ENCODE data around the gene ROGDI.

The ROGDI gene

GRCh38 chr16:4811773-4812172 is 9.3 kb upstream of the ROGDI start:
- Histone ChIP-seq H3K4me2 (ENCODE audit: low read length) (no peak overlapping the region), H3K9ac (ENCODE audit: low read length) (no peak overlapping the region), H3K4me1 (ENCODE audit: insufficient read depth, low read length, severe bottlenecking) (no peaks in the 10 kb centered on the region), H3K27ac (ENCODE audit: low read depth, low read length, poor library complexity, severe bottlenecking) (no peak overlapping the region), H4K20me1 (ENCODE audit: insufficient read depth, low read length) (no peaks in the 10 kb centered on the region), H3K9me2 (ENCODE audit: low read depth, low read length) (no peaks in the 10 kb centered on the region), H3K79me2 (ENCODE audit: insufficient read depth, low read length) (no peaks in the 10 kb centered on the region), H2AFZ (ENCODE audit: low read length) (no peak overlapping the region), H3K4me3 (ENCODE audit: low read depth, low read length, poor library complexity, severe bottlenecking) (no peak overlapping the region), H3F3A (ENCODE audit: insufficient read depth, low read length) (no peaks in the 10 kb centered on the region), H3K36me3 (ENCODE audit: insufficient read depth, low read length) (peaks cover 72% of the 10 kb centered on the region), H3K27me3 (ENCODE audit: insufficient read depth, low read length) (no peaks in the 10 kb centered on the region), H3K9me3 (ENCODE audit: low read length) (no peaks in the 10 kb centered on the region)
- TF ChIP-seq CTCF (IDR thresholded peaks at IDR 0.05; ENCODE audit: low read length) = no peak
- TF ChIP-seq EZH2 (IDR thresholded peaks at IDR 0.05; ENCODE audit: borderline replicate concordance, low read length) = no peak

- TF ChIP-seq CTCF (IDR thresholded peaks at IDR 0.05; ENCODE audit: low read length) (no peak), EZH2 (IDR thresholded peaks at IDR 0.05; ENCODE audit: borderline replicate concordance, low read length) (no peak)
- peaks cover 69% of the 10 kb centered on the region for H3K36me3 ChIP-seq (ENCODE audit: insufficient read depth, low read length)
Measured at GRCh38 chr16:4811242-4811641, 8.8 kb upstream of the ROGDI start.

GRCh38 chr16:4806280-4806679 is 3.8 kb upstream of the ROGDI start:
- H2AFZ ChIP-seq (ENCODE audit: low read length) = no peak overlapping the region
- TF ChIP-seq CTCF (IDR thresholded peaks at IDR 0.05; ENCODE audit: low read length) = no peak
- no peak for TF ChIP-seq EZH2 (IDR thresholded peaks at IDR 0.05; ENCODE audit: borderline replicate concordance, low read length)
- no peak overlapping the region for H3K4me2 ChIP-seq (ENCODE audit: low read length)
- H3K4me1 ChIP-seq (ENCODE audit: insufficient read depth, low read length, severe bottlenecking) = peaks cover 14% of the 10 kb centered on the region
- H3K9ac ChIP-seq (ENCODE audit: low read length) = no peak overlapping the region
- H4K20me1 ChIP-seq (ENCODE audit: insufficient read depth, low read length) = no peaks in the 10 kb centered on the region
- no peaks in the 10 kb centered on the region for H3K79me2 ChIP-seq (ENCODE audit: insufficient read depth, low read length)
- no peak overlapping the region for H3K27ac ChIP-seq (ENCODE audit: low read depth, low read length, poor library complexity, severe bottlenecking)
- no peaks in the 10 kb centered on the region for H3K9me2 ChIP-seq (ENCODE audit: low read depth, low read length)
- H3K4me3 ChIP-seq (ENCODE audit: low read depth, low read length, poor library complexity, severe bottlenecking) = no peak overlapping the region
- peaks cover 39% of the 10 kb centered on the region for H3K36me3 ChIP-seq (ENCODE audit: insufficient read depth, low read length)
- no peaks in the 10 kb centered on the region for H3K9me3 ChIP-seq (ENCODE audit: low read length)
- H3F3A ChIP-seq (ENCODE audit: insufficient read depth, low read length) = no peaks in the 10 kb centered on the region
- H3K27me3 ChIP-seq (ENCODE audit: insufficient read depth, low read length) = no peaks in the 10 kb centered on the region

More at GRCh38 chr16:4811242-4811641, 8.8 kb upstream of the ROGDI start:
- no peaks in the 10 kb centered on the region for H3K4me1 ChIP-seq (ENCODE audit: insufficient read depth, low read length, severe bottlenecking)
- H4K20me1 ChIP-seq (ENCODE audit: insufficient read depth, low read length) = no peaks in the 10 kb centered on the region
- H3K27me3 ChIP-seq (ENCODE audit: insufficient read depth, low read length) = no peaks in the 10 kb centered on the region
- H3F3A ChIP-seq (ENCODE audit: insufficient read depth, low read length) = no peaks in the 10 kb centered on the region
- no peaks in the 10 kb centered on the region for H3K9me3 ChIP-seq (ENCODE audit: low read length)
- no peak overlapping the region for H3K27ac ChIP-seq (ENCODE audit: low read depth, low read length, poor library complexity, severe bottlenecking)
- no peak overlapping the region for H3K4me2 ChIP-seq (ENCODE audit: low read length)
- H2AFZ ChIP-seq (ENCODE audit: low read length) = no peak overlapping the region
- no peak overlapping the region for H3K4me3 ChIP-seq (ENCODE audit: low read depth, low read length, poor library complexity, severe bottlenecking)
- no peak overlapping the region for H3K9ac ChIP-seq (ENCODE audit: low read length)
- H3K9me2 ChIP-seq (ENCODE audit: low read depth, low read length) = no peaks in the 10 kb centered on the region
- H3K79me2 ChIP-seq (ENCODE audit: insufficient read depth, low read length) = no peaks in the 10 kb centered on the region
